HG03095 (cell line): Measurements from ENCODE around the gene IFIT1.
"Not testable (repeated sequence)": the region's sequence is repeated elsewhere in the genome, so short reads cannot be mapped to it uniquely, and the experiment has no call there.

ENCODE experiments used
- ATAC-seq: cut with Tn5 transposase; IDR thresholded peaks from one replicate; pipeline ENCODE4 v1.9.1; 2021; ENCODE audit warnings: moderate library complexity; ENCODE audit not compliant: unreplicated experiment

IFIT1 gene

GRCh38 chr10:89364531-89364930, 27.9 kb upstream of the IFIT1 start:
- no peak for ATAC-seq

GRCh38 chr10:89367529-89367928, 24.9 kb upstream of the IFIT1 start:
- ATAC-seq, result peak; percentile 46

- no peak for ATAC-seq
These were observed 24.3 kb upstream of the IFIT1 start for GRCh38 chr10:89368129-89368528.

DNA sequence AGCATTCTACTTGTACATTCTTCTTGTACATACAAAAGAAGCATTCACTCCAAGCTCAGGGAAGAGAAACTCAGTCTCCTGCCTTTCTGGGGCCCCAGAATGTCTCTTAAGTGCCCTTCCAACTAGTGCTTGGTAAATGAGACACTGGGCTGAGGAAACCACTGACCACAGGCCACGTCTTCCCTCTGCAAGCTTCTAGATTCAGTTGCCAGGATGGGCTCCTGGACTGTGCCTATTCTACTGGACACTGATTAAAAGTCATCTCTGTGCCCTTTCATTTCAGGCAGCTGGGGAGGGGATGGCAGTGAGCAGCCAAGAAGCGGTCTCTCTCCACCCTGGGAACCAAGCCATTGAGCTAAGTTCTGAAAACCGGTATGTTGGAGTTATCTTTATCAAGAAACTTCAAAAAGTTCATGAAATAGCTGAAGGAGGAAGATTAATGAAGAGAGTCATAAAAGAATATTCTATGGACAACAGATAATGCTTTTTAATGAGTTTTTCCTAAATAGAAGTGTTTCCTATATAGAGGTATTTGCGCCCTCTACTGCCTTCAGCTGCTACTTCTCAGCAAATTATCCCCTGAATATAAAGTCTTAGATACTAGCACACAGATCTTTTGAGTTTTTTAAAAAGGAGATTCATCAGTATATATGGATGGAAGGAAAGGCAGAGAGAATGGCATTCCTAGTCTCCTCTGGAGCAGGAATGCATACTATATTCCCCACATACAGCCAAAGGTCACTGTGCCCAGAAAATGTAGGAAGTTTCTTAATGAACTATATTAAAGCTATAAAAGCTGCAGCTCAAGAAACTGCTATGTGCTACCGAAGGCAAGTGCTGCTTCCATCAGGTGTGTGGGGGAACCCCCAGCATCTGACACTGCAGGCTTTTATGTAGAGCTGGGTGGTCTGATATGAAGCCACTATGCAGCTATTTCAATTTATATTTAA, 23.0 kb upstream of the IFIT1 start:
- ATAC-seq, result no peak

- no peak for ATAC-seq
These were observed 21.3 kb upstream of the IFIT1 start for GRCh38 chr10:89371079-89371478.

DNA sequence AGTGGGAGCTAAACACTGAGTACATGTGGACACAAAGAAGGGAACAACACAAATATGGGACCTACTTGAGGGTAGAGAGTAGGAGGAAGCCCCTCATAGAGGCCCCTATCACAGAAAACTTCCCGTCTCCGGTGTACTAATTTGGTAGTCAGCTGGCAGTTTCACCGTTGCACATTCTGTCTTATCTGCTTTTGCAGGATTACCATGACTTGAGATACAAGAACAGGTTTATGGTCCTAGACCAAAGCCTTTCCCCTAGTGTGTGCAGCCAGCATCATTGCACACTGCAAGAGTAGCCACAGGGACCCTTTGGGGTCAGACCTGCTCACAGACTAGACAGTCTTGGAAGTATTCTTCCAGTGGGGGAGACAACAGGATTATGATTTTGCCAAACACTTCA, 20.4 kb upstream of the IFIT1 start:
- no peak for ATAC-seq

GRCh38 chr10:89373916-89374711, 18.3 kb upstream of the IFIT1 start:
- ATAC-seq, result no peak

DNA sequence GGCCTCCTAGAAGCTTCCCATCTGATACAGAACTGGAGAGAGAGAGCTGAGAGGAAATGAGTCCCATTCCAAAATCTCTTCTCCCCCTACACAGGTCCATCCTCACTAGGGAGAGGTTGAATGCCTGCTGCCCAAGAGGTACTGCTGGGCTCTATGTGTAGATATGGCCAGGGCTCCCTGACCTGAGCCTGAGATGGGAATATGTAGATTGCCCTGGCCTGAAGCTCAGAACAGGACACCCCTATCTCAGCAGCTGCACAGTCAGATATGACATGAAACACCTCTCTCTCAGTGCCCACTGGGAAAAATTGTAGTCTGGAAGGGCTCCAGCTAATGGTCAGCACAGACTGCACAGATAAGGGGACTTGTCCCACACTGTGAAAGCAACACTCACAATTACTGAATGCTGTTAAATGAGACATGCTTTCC, 17.7 kb upstream of the IFIT1 start:
- ATAC-seq, result no peak

- no peak for ATAC-seq
These were observed 14.5 kb upstream of the IFIT1 start, which contains the start of gene IFIT1B for GRCh38 chr10:89377705-89378637. TSS of gene IFIT1B (plus strand) at chr10:89378056. CDS start at chr10:89378136, 80 bp downstream.

- no peak for ATAC-seq
These were observed 13.3 kb upstream of the IFIT1 start for GRCh38 chr10:89379103-89379502.

GRCh38 chr10:89382757-89383156, 9.7 kb upstream of the IFIT1 start:
- ATAC-seq, result no peak

DNA sequence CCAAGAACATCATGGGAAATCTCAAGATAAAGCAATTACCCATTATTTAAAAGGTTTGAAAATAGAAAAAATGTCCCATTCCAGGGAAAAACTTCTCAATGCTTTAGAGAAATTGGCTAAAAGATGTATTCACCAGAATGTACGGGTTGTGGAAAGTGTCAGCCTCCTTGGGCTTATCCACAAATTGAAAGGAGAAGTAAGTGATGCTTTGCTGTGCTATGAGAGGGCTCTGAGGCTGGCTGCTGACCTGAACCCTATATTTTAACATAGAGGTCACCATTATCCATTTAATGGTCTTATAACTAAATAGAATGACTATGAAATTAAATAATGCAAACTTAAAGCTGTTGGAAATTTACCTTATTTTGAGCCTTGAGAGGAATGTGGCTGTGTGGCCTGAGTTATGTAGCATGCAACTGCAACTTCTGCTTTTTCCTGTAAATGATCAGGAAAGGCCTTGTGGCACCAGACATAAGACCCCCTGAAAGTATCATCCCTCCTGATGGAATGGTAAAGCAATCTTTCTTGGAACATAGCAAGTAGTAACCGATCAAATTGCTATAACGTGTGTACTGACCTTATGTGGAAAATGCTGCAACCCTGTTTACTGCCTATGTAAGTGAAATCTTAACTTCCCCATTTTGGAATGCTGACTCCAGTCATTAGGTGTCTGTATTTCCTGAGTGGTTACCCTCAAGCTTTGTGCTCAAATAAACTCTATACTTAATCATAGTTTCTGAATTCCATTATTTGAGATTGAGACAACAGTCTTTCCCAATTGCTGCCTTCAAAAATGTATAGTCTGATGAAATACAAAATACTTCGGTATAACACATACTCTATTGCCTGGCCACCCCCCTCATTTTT, 7.7 kb upstream of the IFIT1 start:
- ATAC-seq, result no peak

- no peak for ATAC-seq
These were observed 3.6 kb upstream of the IFIT1 start for GRCh38 chr10:89388806-89389205.

DNA sequence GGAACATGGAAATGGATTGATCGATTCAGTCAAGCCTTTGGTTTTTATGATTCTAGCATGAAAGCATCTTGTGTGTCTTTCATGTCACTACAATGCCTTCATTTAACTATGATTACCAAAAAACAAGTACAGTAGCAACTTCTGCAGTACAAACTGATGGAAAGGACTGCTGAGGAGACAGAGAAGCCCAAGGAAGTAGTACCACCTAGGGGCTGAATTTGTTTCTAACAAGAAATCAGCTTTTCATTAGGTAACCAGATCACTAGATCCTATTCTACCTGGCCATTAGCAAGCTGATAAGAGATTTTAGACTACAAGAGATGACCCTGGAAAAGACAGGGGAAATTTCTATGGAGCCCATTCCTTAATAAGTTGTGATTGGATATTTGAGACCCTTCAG, 3.2 kb upstream of the IFIT1 start:
- ATAC-seq, result no peak

DNA sequence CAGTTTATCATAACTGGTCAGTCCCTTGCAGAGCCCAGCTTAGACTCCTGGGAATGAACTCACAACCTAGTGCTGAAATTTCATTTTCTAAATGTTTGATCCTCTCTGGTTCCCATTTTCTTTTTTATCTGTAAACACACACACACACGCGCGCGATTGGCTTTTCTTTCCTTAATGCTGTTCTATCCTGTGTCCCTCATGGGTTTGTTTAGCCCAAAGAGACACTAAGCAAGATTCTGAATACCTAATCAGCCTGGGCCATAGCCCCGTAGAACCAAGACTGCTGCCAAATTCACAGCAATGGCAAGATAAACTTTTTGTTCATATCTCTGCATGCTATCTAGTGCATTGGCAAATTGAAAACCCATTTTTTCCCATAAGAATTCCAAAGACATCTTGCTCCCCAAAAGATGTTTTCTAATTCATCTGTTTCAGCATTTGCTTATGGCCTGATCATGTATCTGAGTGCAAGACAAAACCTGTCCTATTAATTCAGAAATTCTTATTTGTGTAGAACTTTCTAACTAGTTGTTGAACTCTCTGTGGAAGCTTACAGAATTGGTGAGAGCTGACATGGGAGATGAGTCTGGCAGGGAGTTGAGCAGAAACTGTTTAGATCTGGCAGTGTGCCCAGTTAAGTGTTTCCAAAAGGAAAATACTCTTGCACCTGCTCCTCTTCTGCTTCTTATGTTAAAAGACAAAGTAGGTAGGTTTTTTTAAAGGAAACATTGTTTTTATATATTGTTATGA, 1.8 kb upstream of the IFIT1 start:
- ATAC-seq, result no peak

DNA sequence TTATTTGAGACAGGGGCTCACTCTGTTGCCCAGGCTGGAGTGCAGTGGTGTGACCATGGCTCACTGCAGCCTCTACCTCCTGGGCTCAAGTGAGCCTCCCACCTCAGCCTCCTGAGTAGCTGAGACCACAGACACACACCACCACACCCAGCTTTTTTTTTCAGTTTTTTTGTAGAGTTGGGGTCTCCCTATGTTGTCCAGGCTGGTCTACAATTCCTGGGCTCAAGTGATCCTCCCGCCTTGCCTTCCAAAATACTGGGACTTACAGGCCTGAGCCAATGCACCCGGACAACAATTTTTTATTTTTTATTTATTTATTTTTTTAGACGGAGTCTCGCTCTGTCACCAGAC, 1.2 kb upstream of the IFIT1 start:
- not testable (repeated sequence) for ATAC-seq

GRCh38 chr10:89392974-89393373, 551 bp downstream of the IFIT1 start:
- no peak for ATAC-seq

- ATAC-seq, result no peak
These were observed 1.5 kb downstream of the IFIT1 start for GRCh38 chr10:89393898-89394297.

DNA sequence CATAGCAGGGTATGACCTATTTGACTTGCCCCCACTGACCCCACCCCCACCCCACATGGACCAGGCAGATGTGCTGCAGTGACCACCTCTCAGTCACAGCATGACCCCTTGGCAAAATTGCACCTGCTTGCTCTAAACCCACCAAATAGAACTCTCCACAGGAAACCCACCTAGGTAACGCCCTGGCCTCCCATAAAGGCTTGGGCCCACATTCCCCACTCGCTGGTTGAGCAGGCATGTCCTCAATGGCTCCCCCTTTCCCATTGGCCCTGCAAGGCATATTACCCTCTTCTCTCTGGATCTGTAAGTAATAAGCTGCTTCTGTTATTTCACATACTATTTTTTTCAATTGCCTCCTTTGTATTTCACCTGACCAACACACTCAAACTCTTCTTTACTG, 2.7 kb downstream of the IFIT1 start:
- ATAC-seq, result no peak
